ENCODE results near the gene TMEM150B. TPM values are rescaled to one million over a fixed set of nuclear protein-coding genes. Genes with fewer than 3 reads are reported as not detected.

The TMEM150B gene
- total RNA-seq, 1 experiment from 2014 or later, result not detected

DNA sequence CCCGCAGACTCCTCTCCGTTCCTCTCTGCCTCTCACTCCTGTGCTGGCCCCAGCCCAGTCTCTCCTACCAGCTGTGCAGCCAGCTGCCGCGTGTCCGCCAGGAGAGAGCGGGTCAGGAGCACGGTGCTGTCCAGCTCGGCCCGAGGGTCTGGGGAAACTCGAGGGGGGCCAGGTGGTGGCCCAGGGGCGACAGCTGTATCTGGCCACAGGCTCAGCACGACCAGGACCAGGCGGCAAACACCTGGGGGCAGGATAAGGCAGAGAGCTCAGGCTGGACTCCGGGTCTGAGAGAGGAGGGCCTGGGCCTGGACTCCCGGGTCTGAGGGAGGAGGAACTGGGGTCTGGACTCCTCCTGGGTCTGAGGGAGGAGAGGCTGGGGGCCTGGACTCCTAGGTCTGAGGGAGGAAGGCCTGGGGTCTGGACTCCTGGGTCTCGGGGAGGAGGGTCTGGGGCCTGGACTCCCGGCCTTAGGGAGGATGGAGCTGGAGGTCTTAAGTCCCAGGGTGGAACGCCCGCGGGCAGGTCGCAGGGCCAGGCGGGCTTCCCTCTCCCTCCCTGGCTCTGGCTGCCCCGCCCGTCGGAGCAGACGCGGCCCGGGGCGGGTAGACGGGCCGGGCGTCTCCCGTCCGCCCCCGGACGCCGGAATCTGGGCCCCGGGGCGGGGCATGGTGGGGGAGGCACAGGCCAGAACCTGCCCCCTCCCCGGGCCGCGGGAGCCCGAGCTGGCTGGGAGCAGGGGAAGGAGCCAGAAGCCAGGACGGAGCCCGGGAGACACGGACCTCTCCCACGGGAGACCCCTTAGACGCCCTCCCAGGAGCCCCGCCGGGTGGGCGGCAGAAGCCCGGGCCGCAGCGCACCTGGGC is 43.8 kb upstream of the TMEM150B start:
- no TSS peak for BruUV-seq (replicated peaks)
- no peak overlapping the region for H2AFZ ChIP-seq

DNA sequence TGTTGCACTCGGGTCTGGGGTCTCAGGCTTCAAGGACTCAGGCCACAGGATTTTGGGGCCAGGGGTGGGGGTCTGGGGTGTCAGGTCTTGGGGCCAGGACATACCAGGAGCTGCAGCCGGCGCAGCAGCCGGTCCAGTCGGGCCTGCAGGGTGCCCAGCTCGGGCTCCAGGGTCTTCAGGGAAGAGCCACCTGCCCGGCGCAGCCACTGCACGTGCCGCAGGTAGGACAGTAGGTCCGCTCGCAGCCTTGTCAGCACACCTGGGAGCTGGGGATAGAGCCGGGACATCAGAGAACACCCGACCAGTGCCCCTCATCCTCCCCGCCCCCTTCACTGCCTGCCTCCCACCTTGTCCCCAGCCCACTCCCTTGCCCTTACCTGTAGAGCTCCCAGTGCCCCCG is 43.0 kb upstream of the TMEM150B start:
- no peak overlapping the region for H3K4me2 ChIP-seq
- H2AFZ ChIP-seq, result no peak overlapping the region
- peaks cover 41% of the 10 kb centered on the region; the same call in 1 of the 2 replicates for H3F3A ChIP-seq (ENCODE audit: insufficient read depth, low read depth)
- BruUV-seq (replicated peaks), result no TSS peak
- peaks cover 5% of the 10 kb centered on the region; the same call in 1 of the 2 replicates for H3K27me3 ChIP-seq (ENCODE audit: insufficient read depth, low read depth)
- DNase-seq, result no peak
- peaks cover 25% of the 10 kb centered on the region for H3K4me1 ChIP-seq (replicated peaks; ENCODE audit: insufficient read depth)
- no peaks in the 10 kb centered on the region for H3K36me3 ChIP-seq (ENCODE audit: low read depth)
- ChIA-PET POLR2A (ENCODE audit: unreplicated experiment) (interaction anchor here (0.8 kb wide), 1 partner anchor 23 kb away, joined by 12 read pairs; no protein-coding TSS in a partner anchor), CTCF (interaction anchor here (0.6 kb wide), 1 partner anchor 12 kb away, joined by 4 read pairs; no protein-coding TSS in a partner anchor)
- no peaks in the 10 kb centered on the region for H3K9me2 ChIP-seq (ENCODE audit: insufficient read depth)
- H3K4me3 ChIP-seq, result no peak overlapping the region
- H3K79me2 ChIP-seq (ENCODE audit: low read depth), result no peaks in the 10 kb centered on the region
- H3K9me3 ChIP-seq (ENCODE audit: insufficient read depth, low read depth), result no peaks in the 10 kb centered on the region
- intact Hi-C loops (cut with micrococcal nuclease; ENCODE audit: unreplicated experiment), result loop anchor here (2.0 kb wide), 1 partner anchor 29 kb away; the partner anchor contains the start of gene KMT5C
- TF ChIP-seq EZH2 (IDR thresholded peaks at IDR 0.05; ENCODE audit: low read depth), result no peak
- TF ChIP-seq, protein P1, sequence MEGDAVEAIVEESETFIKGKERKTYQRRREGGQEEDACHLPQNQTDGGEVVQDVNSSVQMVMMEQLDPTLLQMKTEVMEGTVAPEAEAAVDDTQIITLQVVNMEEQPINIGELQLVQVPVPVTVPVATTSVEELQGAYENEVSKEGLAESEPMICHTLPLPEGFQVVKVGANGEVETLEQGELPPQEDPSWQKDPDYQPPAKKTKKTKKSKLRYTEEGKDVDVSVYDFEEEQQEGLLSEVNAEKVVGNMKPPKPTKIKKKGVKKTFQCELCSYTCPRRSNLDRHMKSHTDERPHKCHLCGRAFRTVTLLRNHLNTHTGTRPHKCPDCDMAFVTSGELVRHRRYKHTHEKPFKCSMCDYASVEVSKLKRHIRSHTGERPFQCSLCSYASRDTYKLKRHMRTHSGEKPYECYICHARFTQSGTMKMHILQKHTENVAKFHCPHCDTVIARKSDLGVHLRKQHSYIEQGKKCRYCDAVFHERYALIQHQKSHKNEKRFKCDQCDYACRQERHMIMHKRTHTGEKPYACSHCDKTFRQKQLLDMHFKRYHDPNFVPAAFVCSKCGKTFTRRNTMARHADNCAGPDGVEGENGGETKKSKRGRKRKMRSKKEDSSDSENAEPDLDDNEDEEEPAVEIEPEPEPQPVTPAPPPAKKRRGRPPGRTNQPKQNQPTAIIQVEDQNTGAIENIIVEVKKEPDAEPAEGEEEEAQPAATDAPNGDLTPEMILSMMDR (conservative IDR thresholded peaks at IDR 0.05), result no peak
- no peak overlapping the region for H3K27ac ChIP-seq
- no peaks in the 10 kb centered on the region for H4K20me1 ChIP-seq (ENCODE audit: insufficient read depth)

More for the DNA sequence above, 43.8 kb upstream of the TMEM150B start:
- H3K4me3 ChIP-seq, result peak overlapping the region; percentile 35; the same call in 1 of the 2 replicates
- no peak overlapping the region for H3K27ac ChIP-seq
- peaks cover 5% of the 10 kb centered on the region; the same call in 1 of the 2 replicates for H3K27me3 ChIP-seq (ENCODE audit: insufficient read depth, low read depth)
- H3F3A ChIP-seq (ENCODE audit: insufficient read depth, low read depth), result peaks cover 42% of the 10 kb centered on the region; the same call in 1 of the 2 replicates
- ChIA-PET CTCF (interaction anchor here (0.6 to 0.7 kb wide), 2 partner anchors 13 to 227 kb away, joined by 3 to 4 read pairs; no protein-coding TSS in a partner anchor), POLR2A (ENCODE audit: unreplicated experiment) (interaction anchor here (0.6 to 0.8 kb wide), 2 partner anchors 22 to 222 kb away, joined by 4 to 12 read pairs; no protein-coding TSS in a partner anchor)
- H4K20me1 ChIP-seq (ENCODE audit: insufficient read depth), result no peaks in the 10 kb centered on the region
- no peaks in the 10 kb centered on the region for H3K36me3 ChIP-seq (ENCODE audit: low read depth)
- TF ChIP-seq, protein P1 (conservative IDR thresholded peaks at IDR 0.05), result no peak
- 0 out of 2 replicates have a peak, but pooled peaks have one; percentile 66 for TF ChIP-seq EZH2 (IDR thresholded peaks at IDR 0.05; ENCODE audit: low read depth)
- intact Hi-C loops (cut with micrococcal nuclease; ENCODE audit: unreplicated experiment), result loop anchor here (2.0 kb wide), 1 partner anchor 30 kb away; the partner anchor contains the start of gene KMT5C
- no peaks in the 10 kb centered on the region for H3K9me2 ChIP-seq (ENCODE audit: insufficient read depth)
- peak overlapping the region; percentile 61 for H3K4me2 ChIP-seq
- peaks cover 33% of the 10 kb centered on the region for H3K4me1 ChIP-seq (replicated peaks; ENCODE audit: insufficient read depth)
- peak in 1 of 2 experiments; percentile 78 for DNase-seq
- no peaks in the 10 kb centered on the region for H3K9me3 ChIP-seq (ENCODE audit: insufficient read depth, low read depth)
- H3K79me2 ChIP-seq (ENCODE audit: low read depth), result no peaks in the 10 kb centered on the region

DNA sequence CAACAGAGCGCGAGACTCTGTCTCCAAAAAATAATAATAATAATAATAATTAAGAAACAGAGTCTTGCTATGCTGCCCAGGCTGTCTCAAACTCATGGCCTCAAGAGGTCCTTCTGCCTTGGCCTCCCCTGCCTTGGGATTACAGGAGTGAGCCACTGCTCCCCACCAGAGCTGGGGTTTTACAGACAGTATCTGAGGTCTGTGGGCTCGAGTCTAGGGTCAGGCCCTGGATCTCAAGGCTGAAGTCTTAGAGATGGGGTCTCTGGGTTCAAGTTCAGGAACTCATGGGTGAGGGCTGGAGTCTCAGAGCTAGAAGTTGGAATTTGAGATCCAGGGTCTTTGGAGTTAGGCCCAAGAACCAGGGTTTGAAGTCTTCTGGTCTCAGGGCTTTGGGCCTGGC is 41.6 kb upstream of the TMEM150B start:
- Histone ChIP-seq H3K27me3 (ENCODE audit: insufficient read depth, low read depth) (peaks cover 5% of the 10 kb centered on the region; the same call in 1 of the 2 replicates), H3K36me3 (ENCODE audit: low read depth) (no peaks in the 10 kb centered on the region), H3K27ac (no peak overlapping the region), H3K4me2 (no peak overlapping the region), H3F3A (ENCODE audit: insufficient read depth, low read depth) (peaks cover 35% of the 10 kb centered on the region; the same call in 1 of the 2 replicates), H3K9me2 (ENCODE audit: insufficient read depth) (no peaks in the 10 kb centered on the region), H2AFZ (no peak overlapping the region), H3K79me2 (ENCODE audit: low read depth) (no peaks in the 10 kb centered on the region), H4K20me1 (ENCODE audit: insufficient read depth) (no peaks in the 10 kb centered on the region), H3K4me1 (replicated peaks; ENCODE audit: insufficient read depth) (peaks cover 12% of the 10 kb centered on the region), H3K9me3 (ENCODE audit: insufficient read depth, low read depth) (no peaks in the 10 kb centered on the region), H3K4me3 (no peak overlapping the region)
- POLR2A ChIA-PET (ENCODE audit: unreplicated experiment), result no interaction called here
- intact Hi-C loops (cut with micrococcal nuclease; ENCODE audit: unreplicated experiment), result no loop called here
- no peak for TF ChIP-seq EZH2 (IDR thresholded peaks at IDR 0.05; ENCODE audit: low read depth)
- TF ChIP-seq, protein P1 (conservative IDR thresholded peaks at IDR 0.05), result no peak
- CTCF ChIA-PET, result no interaction called here
- BruUV-seq (replicated peaks), result no TSS peak
- DNase-seq, result no peak

Data from PC-9 (cell line).